ENCODE measurements around the gene CHAMP1.

GRCh38 chr13:114339857-114340534 is 25.7 kb downstream of the CHAMP1 start:
- peak; percentile 86 for TF ChIP-seq CTCF (conservative IDR thresholded peaks at IDR 0.05)
- no peak for TF ChIP-seq ZFX (IDR thresholded peaks at IDR 0.05)

Data from C4-2B (cell line).